GM12878 (cell line): ENCODE measurements around the gene FRS3. TPM values are rescaled to one million over a fixed set of nuclear protein-coding genes. Genes with fewer than 3 reads are reported as not detected.

Experiments used
- ATAC-seq: fragments of 200-7000 bp; cut with Tn5 transposase; 3 replicates; pipeline ENCODE4 v1.9.1; 2020; ENCODE audit warnings: mild to moderate bottlenecking, moderate library complexity
- BruUV-seq: library from RNA; stranded (reverse); fragments of 400-500 nt; replicated peaks from 2 replicates; lab custom pipeline; 2021; lab: Mats Ljungman, UMichigan
- CTCF ChIA-PET: fragments of 300-600 bp; sonication (Branson Sonifier 250); formaldehyde crosslinking; extraction: SDS; loops from one replicate; lab custom pipeline; 2021; ENCODE audit warnings: inconsistent platforms; lab: Yijun Ruan, JAX
- POLR2A ChIA-PET: fragments of 350-600 bp; formaldehyde crosslinking; extraction: SDS; loops from one replicate; lab custom pipeline; 2021; ENCODE audit warnings: inconsistent platforms; lab: Charles Lee
- RAD21 ChIA-PET: fragments of 300-600 bp; sonication (Branson Sonifier 250); formaldehyde crosslinking; loops from one replicate; lab custom pipeline; 2023; ENCODE audit warnings: antibody characterized with exemption; ENCODE audit not compliant: unreplicated experiment; lab: Charles Lee
- SMC1A ChIA-PET: fragments of 300-600 bp; sonication (Branson Sonifier 250); formaldehyde crosslinking; loops from one replicate; lab custom pipeline; 2023; ENCODE audit not compliant: unreplicated experiment, uncharacterized antibody; lab: Charles Lee
- DNase-seq: peaks from one replicate; pipeline ENCODE4 v3.0.0-alpha.2; 2011; ENCODE audit warnings: low read depth, low spot score
- FAIRE-seq: peaks from 3 replicates; lab custom pipeline; 2011; peaks lifted over from hg19 to GRCh38; lab: Jason Lieb, UNC
- H2AFZ ChIP-seq: 2 replicates; pipeline ENCODE4 v1.6.0; 2011; ENCODE audit warnings: low read depth, low read length, control low read depth; ENCODE audit not compliant: control insufficient read depth
- H3K27ac ChIP-seq: 2 replicates; pipeline ENCODE4 v1.5.1; 2011; ENCODE audit warnings: control low read depth; ENCODE audit not compliant: control insufficient read depth, insufficient read depth
- H3K27me3 ChIP-seq, 2 experiments: replicated peaks in 1 of 2; 2 replicates each; pipeline versions ENCODE4 v1.6.0 to v1.6.1; 2011; ENCODE audit warnings: low read length in 1 of 2; ENCODE audit not compliant: control insufficient read depth in 2 of 2, insufficient read depth in 2 of 2
- H3K36me3 ChIP-seq, 2 experiments: 2 replicates each; pipeline ENCODE4 v1.5.1; 2011; ENCODE audit warnings: low read length in 1 of 2; ENCODE audit not compliant: control insufficient read depth in 2 of 2, insufficient read depth in 2 of 2
- H3K4me1 ChIP-seq: 2 replicates; pipeline ENCODE4 v1.6.1; 2011; ENCODE audit warnings: mild to moderate bottlenecking, low read length, moderate library complexity, mixed read lengths; ENCODE audit not compliant: control insufficient read depth, insufficient read depth
- H3K4me2 ChIP-seq: 2 replicates; pipeline ENCODE4 v1.6.0; 2011; ENCODE audit warnings: control low read depth; ENCODE audit not compliant: control insufficient read depth, insufficient read depth
- H3K4me3 ChIP-seq: fragments of 200-600 bp; sonication (generic); 2 replicates; pipeline ENCODE4 v1.5.1; 2016
- H3K79me2 ChIP-seq: 2 replicates; pipeline ENCODE4 v1.6.0; 2011; ENCODE audit warnings: low read length; ENCODE audit not compliant: control insufficient read depth, insufficient read depth
- H3K9ac ChIP-seq: 2 replicates; pipeline ENCODE4 v1.8.0; 2011; ENCODE audit warnings: low read length, control low read depth, mixed read lengths; ENCODE audit not compliant: control insufficient read depth, insufficient read depth
- H3K9me3 ChIP-seq: replicated peaks from 3 replicates; pipeline ENCODE4 v1.5.1; 2011; ENCODE audit warnings: mild to moderate bottlenecking, low read length; ENCODE audit not compliant: control insufficient read depth, insufficient read depth
- H4K20me1 ChIP-seq: 2 replicates; pipeline ENCODE4 v1.6.0; 2011; ENCODE audit not compliant: control insufficient read depth, insufficient read depth
- BCLAF1 ChIP-seq: fragments of 450-650 bp; IDR thresholded peaks from 2 replicates; pipeline ENCODE4 v1.6.1; 2017; ENCODE audit warnings: antibody characterized with exemption, mild to moderate bottlenecking, moderate library complexity
- PML ChIP-seq: IDR thresholded peaks from 2 replicates; pipeline ENCODE4 v1.6.1; 2012; ENCODE audit warnings: low read length, inconsistent platforms
- ZNF384 ChIP-seq: IDR thresholded peaks from 2 replicates; pipeline ENCODE4 v1.6.1; 2012; ENCODE audit warnings: low read depth, mild to moderate bottlenecking, low read length, improper control_type of control experiment, borderline replicate concordance
- WGBS: methylation state at CpG from one replicate; pipeline ENCODE4 v1.1.6; 2016; ENCODE audit warnings: low lambda C conversion rate; ENCODE audit not compliant: insufficient replicate concordance, insufficient coverage; ENCODE audit errors: missing lambda C conversion rate; 5-methylcytosine and 5-hydroxymethylcytosine counted together
- in situ Hi-C: fragments of 300-500 bp; cut with MboI; formaldehyde crosslinking; loops from 9 replicates; pipeline ENCODE4 v1.14.3; 2018; ENCODE audit warnings: mixed read lengths
- intact Hi-C: fragments of 100-400 bp; cut with micrococcal nuclease; formaldehyde crosslinking; loops from one replicate; pipeline ENCODE4 v1.14.2; 2022; ENCODE audit not compliant: unreplicated experiment
- polyA plus RNA-seq, 11 experiments: library from polyadenylated mRNA; depleted of rRNA in 4 of 11; unstranded in 6 of 11; stranded (reverse) in 5 of 11; fragments of >200 nt; fragmentation: Nextera tagmentation in 4 of 11; fragmentation: Illumina TruSeq in 1 of 11; extraction: Ambion mirVana in 4 of 11; extraction: Trizol in 1 of 11; gene quantifications; 1 replicate in 1 of 11; 2 replicates in 10 of 11; pipeline versions ENCODE4 v1.2.1 to v1.2.3, GENCODE V29; 2011 to 2016; ENCODE audit warnings: inconsistent platforms in 2 of 11, missing spikeins in 2 of 11, low read depth in 1 of 11
- total RNA-seq, 4 experiments: library from RNA; depleted of rRNA in 3 of 4; stranded (reverse); fragments of >200 nt in 3 of 4; fragmentation: Illumina TruSeq in 1 of 4; extraction: Trizol in 1 of 4; gene quantifications; 2 replicates each; pipeline versions ENCODE4 v1.2.1 to v1.2.3, GENCODE V29; 2013 to 2021

Gene FRS3
- total and polyA plus RNA-seq, 10 of the 15 experiments (the other 5 are each of a cell fraction or from before 2014, with no cell fraction given): 0.05 to 3.4 (median 1.5) TPM

DNA sequence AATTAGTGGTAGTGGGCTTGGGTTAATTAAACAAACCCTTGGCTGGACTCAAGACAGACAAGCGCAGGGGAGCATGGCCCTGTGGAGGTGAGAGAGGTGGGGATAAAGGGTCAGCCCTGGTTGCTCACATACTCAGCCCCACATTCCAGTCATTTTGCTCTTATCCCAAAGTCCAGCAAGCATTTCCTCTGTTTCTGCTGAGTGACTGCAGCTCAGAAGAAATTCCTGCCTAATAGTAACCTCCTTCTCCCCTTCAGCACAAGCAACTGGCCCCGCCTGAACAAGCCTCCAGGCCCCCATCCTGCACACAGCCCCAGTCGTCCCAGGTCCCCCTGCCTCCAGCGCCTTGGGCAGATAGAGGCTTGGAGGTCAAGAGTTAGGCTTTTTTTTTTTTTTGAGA, 40.7 kb downstream of the FRS3 start:
- TF ChIP-seq BCLAF1 (no peak), ZNF384 (no peak), PML (no peak)
- Histone ChIP-seq H3K4me1 (no peaks in the 10 kb centered on the region; the same call in 1 of the 2 replicates), H3K9ac (no peak overlapping the region), H4K20me1 (no peaks in the 10 kb centered on the region), H3K4me3 (no peak overlapping the region), H3K79me2 (peaks cover 6% of the 10 kb centered on the region), H3K27me3 (no peaks in the 10 kb centered on the region; a peak in 1 of 4 replicates), H3K27ac (no peak overlapping the region), H3K9me3 (no peaks in the 10 kb centered on the region), H3K36me3 (no peaks in the 10 kb centered on the region), H2AFZ (no peak overlapping the region), H3K4me2 (no peak overlapping the region)
- ChIA-PET POLR2A (no interaction called here), CTCF (no interaction called here), RAD21 (interaction anchor here (2.4 kb wide), 1 partner anchor 33 kb away, joined by 10 read pairs; no protein-coding TSS in a partner anchor), SMC1A (no interaction called here)
- no peak for DNase-seq
- in situ Hi-C loops: no loop called here
- FAIRE-seq: no peak
- no TSS peak for BruUV-seq
- intact Hi-C loops: loop anchor here (10.0 kb wide), 1 partner anchor 664 kb away; the partner anchor contains the start of genes NFYA and OARD1
- no peak for ATAC-seq
- 54% methylated on average over 4 of the region's 4 CpGs for WGBS
